GM19351 (cell line): ENCODE measurements around the gene FBXL15.

Source experiments
- ATAC-seq: cut with Tn5 transposase; IDR thresholded peaks from one replicate; pipeline ENCODE4 v1.9.1; 2021; ENCODE audit warnings: mild to moderate bottlenecking, moderate library complexity; ENCODE audit not compliant: unreplicated experiment

The FBXL15 gene

GRCh38 chr10:102420714-102421506 lies at the start of gene FBXL15:
Gene FBXL15 (plus strand): TSS chr10:102420836. CDS start chr10:102421130, 294 bp downstream.
- peak; percentile 63 for ATAC-seq

- ATAC-seq: no peak
These were observed 49.3 kb upstream of the FBXL15 start for GRCh38 chr10:102371295-102371694.

GRCh38 chr10:102375250-102375649 lies 45.4 kb upstream of the FBXL15 start:
- ATAC-seq: no peak

- ATAC-seq: no peak
These were observed 44.8 kb upstream of the FBXL15 start for GRCh38 chr10:102375867-102376266.

GRCh38 chr10:102376901-102377300 lies 43.7 kb upstream of the FBXL15 start:
- no peak for ATAC-seq

GRCh38 chr10:102379383-102379782 lies 41.3 kb upstream of the FBXL15 start:
- no peak for ATAC-seq

- ATAC-seq: no peak
These were observed 38.7 kb upstream of the FBXL15 start for GRCh38 chr10:102381983-102382382.

- no peak for ATAC-seq
These were observed 37.8 kb upstream of the FBXL15 start for GRCh38 chr10:102382871-102383270.

- ATAC-seq: no peak
These were observed 36.6 kb upstream of the FBXL15 start for GRCh38 chr10:102384053-102384452.

GRCh38 chr10:102384606-102385429 lies 35.8 kb upstream of the FBXL15 start:
- no peak for ATAC-seq

- no peak for ATAC-seq
These were observed 30.7 kb upstream of the FBXL15 start for GRCh38 chr10:102389894-102390293.

- ATAC-seq: no peak
These were observed 28.3 kb upstream of the FBXL15 start for GRCh38 chr10:102392306-102392705.

GRCh38 chr10:102393411-102394078 lies 27.1 kb upstream of the FBXL15 start:
- no peak for ATAC-seq

GRCh38 chr10:102394079-102394800 lies 26.4 kb upstream of the FBXL15 start:
- ATAC-seq: peak; percentile 74

- ATAC-seq: no peak
These were observed 25.7 kb upstream of the FBXL15 start for GRCh38 chr10:102394801-102395399.

- no peak for ATAC-seq
These were observed 25.0 kb upstream of the FBXL15 start, which contains the start of gene NFKB2 for GRCh38 chr10:102395400-102396316. Gene NFKB2 (plus strand): TSS chr10:102395705. CDS start chr10:102395960, 255 bp downstream.

GRCh38 chr10:102396317-102396650 lies 24.4 kb upstream of the FBXL15 start:
- ATAC-seq: no peak

- no peak for ATAC-seq
These were observed 23.9 kb upstream of the FBXL15 start for GRCh38 chr10:102396730-102397151.
